OCI-LY7 (cell line): ENCODE data around the gene KCNK16. TPM values are rescaled to one million over a fixed set of nuclear protein-coding genes. Genes with fewer than 3 reads are reported as not detected.

Source experiments
- BruUV-seq: library from RNA; stranded (reverse); fragments of 400-500 nt; replicated peaks from 2 replicates; lab custom pipeline; 2021; lab: Mats Ljungman, UMichigan
- CTCF ChIA-PET: fragments of 300-600 bp; sonication (Branson Sonifier 250); formaldehyde crosslinking; loops from one replicate; lab custom pipeline; 2022; ENCODE audit warnings: antibody characterized with exemption; ENCODE audit not compliant: unreplicated experiment; lab: Charles Lee
- POLR2A ChIA-PET: fragments of 300-600 bp; sonication (Branson Sonifier 250); formaldehyde crosslinking; loops from one replicate; lab custom pipeline; 2022; ENCODE audit warnings: antibody characterized with exemption; lab: Charles Lee
- DNase-seq: peaks from one replicate; pipeline ENCODE4 v3.0.0-alpha.2; 2015; ENCODE audit warnings: low spot score
- H2AFZ ChIP-seq: fragments of 200-600 bp; sonication (generic), shearing (Covaris generic); 2 replicates; pipeline ENCODE4 v1.6.1; 2014; ENCODE audit warnings: mild to moderate bottlenecking, antibody characterized with exemption, low read length, moderate library complexity
- H3K27ac ChIP-seq: fragments of 200-600 bp; sonication (generic); 2 replicates; pipeline ENCODE4 v1.5.1; 2014; ENCODE audit warnings: mixed run types, low read depth, mild to moderate bottlenecking, moderate library complexity, low read length, inconsistent platforms; ENCODE audit not compliant: poor library complexity, severe bottlenecking
- H3K36me3 ChIP-seq: fragments of 200-600 bp; sonication (generic); 2 replicates; pipeline ENCODE4 v1.6.1; 2014; ENCODE audit warnings: mild to moderate bottlenecking, antibody characterized with exemption, low read length, moderate library complexity, mixed read lengths; ENCODE audit not compliant: insufficient read depth
- H3K4me1 ChIP-seq: fragments of 200-600 bp; sonication (generic); 2 replicates; pipeline ENCODE4 v1.5.1; 2014; ENCODE audit warnings: mild to moderate bottlenecking, low read length; ENCODE audit not compliant: insufficient read depth, poor library complexity, severe bottlenecking
- H3K4me2 ChIP-seq: fragments of 200-600 bp; sonication (generic); 2 replicates; pipeline ENCODE4 v1.6.1; 2014; ENCODE audit warnings: mild to moderate bottlenecking, low read length
- H3K4me3 ChIP-seq: fragments of 200-600 bp; sonication (generic); 2 replicates; pipeline ENCODE4 v1.5.1; 2014; ENCODE audit warnings: mild to moderate bottlenecking, low read depth, low read length; ENCODE audit not compliant: poor library complexity, severe bottlenecking
- H3K79me2 ChIP-seq: fragments of 200-600 bp; sonication (generic); 2 replicates; pipeline ENCODE4 v1.6.1; 2016; ENCODE audit warnings: low read depth, mild to moderate bottlenecking, low read length, moderate library complexity, mixed read lengths; ENCODE audit not compliant: insufficient read depth
- H3K9me2 ChIP-seq: fragments of 200-600 bp; sonication (generic); 2 replicates; pipeline ENCODE4 v1.6.1; 2016; ENCODE audit warnings: mild to moderate bottlenecking, low read length, mixed read lengths; ENCODE audit not compliant: insufficient read depth
- H3K9me3 ChIP-seq: fragments of 200-600 bp; sonication (generic); 2 replicates; pipeline ENCODE4 v1.6.1; 2014; ENCODE audit warnings: mild to moderate bottlenecking, mixed run types, low read length, mixed read lengths
- H4K20me1 ChIP-seq: fragments of 200-600 bp; sonication (generic); 2 replicates; pipeline ENCODE4 v1.6.1; 2014; ENCODE audit warnings: mild to moderate bottlenecking, antibody characterized with exemption, low read length, moderate library complexity, mixed read lengths; ENCODE audit not compliant: insufficient read depth
- CTCF ChIP-seq: fragments of 200-600 bp; sonication (generic); conservative IDR thresholded peaks from 2 replicates; pipeline ENCODE4 v1.5.1; 2014; ENCODE audit warnings: mild to moderate bottlenecking, antibody characterized with exemption, low read length, moderate library complexity, mixed read lengths
- EZH2phosphoT487 ChIP-seq: fragments of 200-600 bp; sonication (generic); IDR thresholded peaks from 2 replicates; pipeline ENCODE4 v1.6.1; 2018; ENCODE audit warnings: low read depth, borderline replicate concordance, mild to moderate bottlenecking, mixed run types, antibody characterized with exemption, low read length, moderate library complexity, mixed read lengths
- intact Hi-C: fragments of 100-400 bp; cut with micrococcal nuclease; formaldehyde crosslinking; loops from one replicate; pipeline ENCODE4 v1.10.0; 2022; ENCODE audit not compliant: unreplicated experiment
- total RNA-seq, 2 experiments: library from RNA; depleted of rRNA in 1 of 2; stranded (reverse); fragments of >200 nt in 1 of 2; shearing (Covaris generic) in 1 of 2; gene quantifications; 2 replicates each; pipeline ENCODE4 v1.2.3, GENCODE V29; 2014 to 2022

The KCNK16 gene
- total RNA-seq, 2 experiments from 2014 or later = not detected

GRCh38 chr6:39304951-39305350 lies 17.6 kb downstream of the KCNK16 start:
- Histone ChIP-seq H3K4me3 (no peak overlapping the region), H4K20me1 (no peaks in the 10 kb centered on the region), H3K4me1 (no peaks in the 10 kb centered on the region), H3K9me2 (no peaks in the 10 kb centered on the region), H2AFZ (no peak overlapping the region), H3K79me2 (no peaks in the 10 kb centered on the region), H3K36me3 (no peaks in the 10 kb centered on the region), H3K27ac (no peak overlapping the region), H3K9me3 (no peaks in the 10 kb centered on the region), H3K4me2 (no peak overlapping the region)
- intact Hi-C loops = loop anchor here (10.0 kb wide), 1 partner anchor 330 kb away; no protein-coding TSS in a partner anchor
- DNase-seq = no peak
- POLR2A ChIA-PET = interaction anchor here (1.1 kb wide), 1 partner anchor 108 kb away, joined by 3 read pairs; no protein-coding TSS in a partner anchor
- BruUV-seq = no TSS peak
- CTCF ChIA-PET = no interaction called here
- no peak for TF ChIP-seq CTCF
- no peak for TF ChIP-seq EZH2phosphoT487

- BruUV-seq = no TSS peak
- Histone ChIP-seq H3K4me3 (no peak overlapping the region), H3K4me2 (no peak overlapping the region), H3K9me2 (no peaks in the 10 kb centered on the region), H4K20me1 (no peaks in the 10 kb centered on the region), H3K9me3 (no peaks in the 10 kb centered on the region), H3K4me1 (no peaks in the 10 kb centered on the region), H3K27ac (no peak overlapping the region), H3K36me3 (no peaks in the 10 kb centered on the region), H2AFZ (no peak overlapping the region; the same call in 1 of the 2 replicates), H3K79me2 (no peaks in the 10 kb centered on the region)
- DNase-seq = no peak
- ChIA-PET POLR2A (no interaction called here), CTCF (interaction anchor here (0.5 kb wide), 1 partner anchor 24 kb away, joined by 3 read pairs; no protein-coding TSS in a partner anchor)
- intact Hi-C loops = loop anchor here (1.0 to 10.0 kb wide), 4 partner anchors 113 to 431 kb away; no protein-coding TSS in a partner anchor
- TF ChIP-seq EZH2phosphoT487 (no peak), CTCF (peak; percentile 37)
Observed at GRCh38 chr6:39303425-39304153, 18.9 kb downstream of the KCNK16 start.
